PC-3 (cell line): Measurements from ENCODE around the gene ZBTB24. TPM values are rescaled to one million over a fixed set of nuclear protein-coding genes. Genes with fewer than 3 reads are reported as not detected.

Source experiments
- ATAC-seq: fragments of 200-7000 bp; cut with Tn5 transposase; 2 replicates; pipeline ENCODE4 v1.9.1; 2020; ENCODE audit warnings: mild to moderate bottlenecking, moderate library complexity
- BruUV-seq: library from RNA; stranded (reverse); fragments of 400-500 nt; replicated peaks from 2 replicates; lab custom pipeline; 2021; lab: Mats Ljungman, UMichigan
- CTCF ChIA-PET: fragments of 300-600 bp; sonication (Branson Sonifier 250); formaldehyde crosslinking; loops from one replicate; lab custom pipeline; 2022; ENCODE audit warnings: antibody characterized with exemption; lab: Charles Lee
- POLR2A ChIA-PET: fragments of 300-600 bp; sonication (Branson Sonifier 250); formaldehyde crosslinking; loops from one replicate; lab custom pipeline; 2022; ENCODE audit warnings: antibody characterized with exemption; ENCODE audit not compliant: unreplicated experiment; lab: Charles Lee
- DNase-seq: peaks from one replicate; pipeline ENCODE4 v3.0.0-alpha.2; 2015
- H2AFZ ChIP-seq: fragments of 300-600 bp; sonication (generic); 2 replicates; pipeline ENCODE4 v1.6.0; 2016; ENCODE audit warnings: antibody characterized with exemption, low read length
- H3F3A ChIP-seq: fragments of 300-600 bp; sonication (generic); one replicate; pipeline ENCODE4 v1.6.0; 2017; ENCODE audit warnings: antibody characterized with exemption, low read length, control low read depth, mild to moderate bottlenecking; ENCODE audit not compliant: unreplicated experiment
- H3K27ac ChIP-seq: fragments of 300-600 bp; sonication (generic); 2 replicates; pipeline ENCODE4 v1.5.1; 2016; ENCODE audit warnings: mild to moderate bottlenecking, low read length
- H3K27me3 ChIP-seq: fragments of 300-600 bp; sonication (generic); 2 replicates; pipeline ENCODE4 v1.6.1; 2016; ENCODE audit warnings: low read length, mixed read lengths
- H3K36me3 ChIP-seq: fragments of 300-600 bp; sonication (generic); 2 replicates; pipeline ENCODE4 v1.6.1; 2016; ENCODE audit warnings: low read depth, mixed run types, low read length, mixed read lengths
- H3K4me1 ChIP-seq: fragments of 300-600 bp; sonication (generic); 2 replicates; pipeline ENCODE4 v1.5.1; 2016; ENCODE audit warnings: low read length; ENCODE audit not compliant: insufficient read depth
- H3K4me2 ChIP-seq: fragments of 300-600 bp; sonication (generic); 2 replicates; pipeline ENCODE4 v1.6.0; 2016; ENCODE audit warnings: low read length
- H3K4me3 ChIP-seq: fragments of 300-600 bp; sonication (generic); 2 replicates; pipeline ENCODE4 v1.5.1; 2016; ENCODE audit warnings: mild to moderate bottlenecking, low read length, mixed read lengths
- H3K79me2 ChIP-seq: fragments of 300-600 bp; sonication (generic); 2 replicates; pipeline ENCODE4 v1.6.1; 2017; ENCODE audit warnings: low read length, mixed read lengths
- H3K9ac ChIP-seq: fragments of 300-600 bp; sonication (generic); 2 replicates; pipeline ENCODE4 v1.6.0; 2016; ENCODE audit warnings: mild to moderate bottlenecking, low read length
- H3K9me2 ChIP-seq: fragments of 300-600 bp; sonication (generic); replicated peaks from 2 replicates; pipeline ENCODE4 v1.6.1; 2016; ENCODE audit warnings: mixed run types, low read length, mixed read lengths
- H3K9me3 ChIP-seq: fragments of 300-600 bp; sonication (generic); 2 replicates; pipeline ENCODE4 v1.6.1; 2016; ENCODE audit warnings: low read length, mixed read lengths
- H4K20me1 ChIP-seq: fragments of 300-600 bp; sonication (generic); 2 replicates; pipeline ENCODE4 v1.6.1; 2016; ENCODE audit warnings: low read length, mixed read lengths
- EZH2 ChIP-seq: fragments of 300-600 bp; sonication (generic); IDR thresholded peaks from one replicate; pipeline ENCODE4 v1.6.1; 2017; ENCODE audit warnings: antibody characterized with exemption, mild to moderate bottlenecking, low read length; ENCODE audit not compliant: unreplicated experiment
- EZH2phosphoT487 ChIP-seq: fragments of 300-600 bp; sonication (generic); IDR thresholded peaks from 2 replicates; pipeline ENCODE4 v1.6.1; 2018; ENCODE audit warnings: mild to moderate bottlenecking, antibody characterized with exemption, low read length, borderline replicate concordance
- intact Hi-C: fragments of 100-400 bp; cut with micrococcal nuclease; formaldehyde crosslinking; loops from 2 replicates; pipeline ENCODE4 v1.9.0; 2023
- total RNA-seq: library from RNA; depleted of rRNA; stranded (reverse); fragments of >200 nt; gene quantifications from 2 replicates; pipeline ENCODE4 v1.2.3, GENCODE V29; 2014
- TF ChIP-seq, protein P1 (sequence below): fragments of 300-600 bp; sonication (generic); conservative IDR thresholded peaks from 2 replicates; pipeline ENCODE4 v1.5.1; 2017; ENCODE audit warnings: antibody characterized with exemption, low read depth, mild to moderate bottlenecking, low read length

ZBTB24 gene
- total RNA-seq, 1 experiment from 2014 or later: 6.1 TPM

DNA sequence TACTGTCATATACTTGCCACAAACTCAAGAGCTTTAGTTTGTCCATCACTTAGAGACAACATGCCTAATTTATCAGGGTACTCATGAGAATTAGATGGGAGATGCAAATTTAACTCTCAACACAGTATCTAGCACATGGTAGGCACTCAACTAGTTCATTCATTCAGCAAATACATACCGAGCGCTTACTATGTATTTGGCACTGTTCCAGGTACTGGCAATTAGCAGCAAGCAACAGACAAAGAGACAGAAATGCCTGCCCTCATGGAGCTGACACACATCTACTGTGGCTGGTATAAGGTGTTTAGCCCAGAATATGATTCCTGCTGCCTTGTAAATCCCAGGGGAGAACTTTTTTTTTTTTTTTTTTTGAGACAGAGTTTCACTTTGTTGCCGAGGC lies 32.2 kb downstream of the ZBTB24 start:
- intact Hi-C loops: no loop called here
- Histone ChIP-seq H3K4me3 (no peak overlapping the region), H3K27me3 (no peaks in the 10 kb centered on the region), H3K27ac (no peak overlapping the region), H3K9me3 (no peaks in the 10 kb centered on the region), H3K9me2 (no peaks in the 10 kb centered on the region), H3K4me2 (no peak overlapping the region), H3K4me1 (no peaks in the 10 kb centered on the region), H3K79me2 (no peaks in the 10 kb centered on the region), H3F3A (no peaks in the 10 kb centered on the region), H3K9ac (no peak overlapping the region), H3K36me3 (no peaks in the 10 kb centered on the region), H4K20me1 (no peaks in the 10 kb centered on the region), H2AFZ (no peak overlapping the region)
- DNase-seq (no peak), ATAC-seq (no peak)
- TF ChIP-seq EZH2 (no peak), EZH2phosphoT487 (no peak)
- TF ChIP-seq, protein P1, sequence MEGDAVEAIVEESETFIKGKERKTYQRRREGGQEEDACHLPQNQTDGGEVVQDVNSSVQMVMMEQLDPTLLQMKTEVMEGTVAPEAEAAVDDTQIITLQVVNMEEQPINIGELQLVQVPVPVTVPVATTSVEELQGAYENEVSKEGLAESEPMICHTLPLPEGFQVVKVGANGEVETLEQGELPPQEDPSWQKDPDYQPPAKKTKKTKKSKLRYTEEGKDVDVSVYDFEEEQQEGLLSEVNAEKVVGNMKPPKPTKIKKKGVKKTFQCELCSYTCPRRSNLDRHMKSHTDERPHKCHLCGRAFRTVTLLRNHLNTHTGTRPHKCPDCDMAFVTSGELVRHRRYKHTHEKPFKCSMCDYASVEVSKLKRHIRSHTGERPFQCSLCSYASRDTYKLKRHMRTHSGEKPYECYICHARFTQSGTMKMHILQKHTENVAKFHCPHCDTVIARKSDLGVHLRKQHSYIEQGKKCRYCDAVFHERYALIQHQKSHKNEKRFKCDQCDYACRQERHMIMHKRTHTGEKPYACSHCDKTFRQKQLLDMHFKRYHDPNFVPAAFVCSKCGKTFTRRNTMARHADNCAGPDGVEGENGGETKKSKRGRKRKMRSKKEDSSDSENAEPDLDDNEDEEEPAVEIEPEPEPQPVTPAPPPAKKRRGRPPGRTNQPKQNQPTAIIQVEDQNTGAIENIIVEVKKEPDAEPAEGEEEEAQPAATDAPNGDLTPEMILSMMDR: no peak
- ChIA-PET CTCF (no interaction called here), POLR2A (no interaction called here)
- no TSS peak for BruUV-seq

DNA sequence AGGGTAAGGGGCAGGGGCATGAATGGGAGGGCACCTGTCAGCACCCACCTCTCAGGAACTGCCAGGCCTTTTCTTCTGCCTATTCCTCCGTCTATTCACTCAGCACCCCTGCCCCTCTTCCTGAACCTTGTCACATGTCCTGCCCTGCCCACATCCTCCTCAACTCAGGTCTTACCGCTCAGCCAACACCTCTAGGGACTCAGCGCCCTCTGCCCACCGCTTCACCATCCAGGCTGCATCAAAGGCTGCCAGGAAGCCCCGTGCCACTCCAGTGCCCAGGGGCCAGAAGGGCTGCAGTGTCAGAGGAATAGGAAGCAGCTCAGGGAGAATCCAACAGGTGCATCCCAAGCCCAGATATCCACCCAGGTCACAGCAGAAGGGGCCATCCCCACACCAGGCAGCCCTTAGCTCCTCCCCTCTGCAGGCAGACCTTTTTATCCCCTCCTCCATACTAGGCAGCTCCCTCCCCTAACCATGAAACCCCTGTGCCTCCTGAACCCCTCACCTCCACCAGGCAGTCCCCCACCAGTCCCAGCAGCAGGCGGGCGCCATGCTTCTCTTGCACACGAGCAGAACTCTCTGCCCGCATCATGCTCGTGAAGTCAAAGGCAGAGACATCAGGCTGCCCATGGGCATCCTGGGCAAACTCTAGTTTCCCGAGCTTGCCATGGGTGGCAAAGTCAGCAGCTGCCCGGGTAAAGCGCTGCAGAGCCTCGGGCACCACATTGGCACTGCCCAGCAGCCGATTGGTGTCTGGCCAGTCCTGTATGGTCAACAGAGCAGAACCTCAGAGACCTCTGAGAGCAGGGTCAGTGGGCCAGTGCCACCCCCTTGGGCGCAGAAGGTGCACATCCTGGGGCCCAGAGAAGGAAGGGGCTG lies 33.0 kb downstream of the ZBTB24 start:
- TF ChIP-seq EZH2 (no peak), EZH2phosphoT487 (no peak)
- TF ChIP-seq, protein P1: no peak
- no peak overlapping the region for H3K27ac ChIP-seq
- no peaks in the 10 kb centered on the region for H3K79me2 ChIP-seq
- no peak overlapping the region for H3K4me2 ChIP-seq
- ChIA-PET POLR2A (no interaction called here), CTCF (no interaction called here)
- no peaks in the 10 kb centered on the region for H4K20me1 ChIP-seq
- no peaks in the 10 kb centered on the region for H3K4me1 ChIP-seq
- no peak for DNase-seq
- no peaks in the 10 kb centered on the region for H3F3A ChIP-seq
- H3K4me3 ChIP-seq: no peak overlapping the region
- no peaks in the 10 kb centered on the region for H3K36me3 ChIP-seq
- H3K27me3 ChIP-seq: no peaks in the 10 kb centered on the region
- BruUV-seq: no TSS peak
- H3K9me3 ChIP-seq: no peaks in the 10 kb centered on the region
- H3K9me2 ChIP-seq: no peaks in the 10 kb centered on the region
- H2AFZ ChIP-seq: no peak overlapping the region
- no peak for ATAC-seq
- no peak overlapping the region for H3K9ac ChIP-seq
- intact Hi-C loops: no loop called here

DNA sequence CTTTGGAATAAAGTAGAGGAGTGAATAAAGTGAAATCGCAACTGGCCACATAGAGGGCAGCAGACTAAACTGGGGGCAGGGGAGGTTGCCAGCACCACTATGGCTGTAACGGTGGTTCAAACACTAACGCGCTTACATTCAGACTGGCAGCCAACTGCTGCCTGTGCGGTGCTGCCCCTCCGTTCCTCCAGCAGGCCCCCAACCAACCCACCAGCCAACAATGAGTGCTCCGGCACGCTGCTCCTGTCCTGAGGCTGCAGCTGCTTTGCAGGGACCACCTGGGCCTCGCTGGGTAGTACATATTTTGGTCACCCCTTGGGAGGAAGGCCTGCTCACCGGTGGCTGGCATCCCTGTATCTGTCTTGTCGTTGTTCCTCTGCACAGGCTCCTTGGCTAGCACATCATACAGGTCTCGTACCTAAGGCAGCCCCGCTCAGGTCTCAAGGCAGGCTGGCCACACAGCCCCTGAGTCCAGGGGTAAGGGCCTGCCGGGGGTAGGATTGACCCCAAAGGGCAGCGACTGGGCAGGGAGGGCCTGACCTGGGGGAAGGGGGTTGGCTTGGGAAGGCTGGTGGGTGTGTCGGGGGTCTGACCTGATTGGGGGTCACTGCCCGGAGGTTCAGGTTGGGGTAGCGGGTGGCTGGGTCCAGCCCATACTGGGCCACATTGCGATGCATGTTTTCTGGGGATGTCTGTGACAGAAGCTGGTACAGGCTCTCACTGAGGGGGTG lies 33.8 kb downstream of the ZBTB24 start:
- no TSS peak for BruUV-seq
- H3K4me1 ChIP-seq: no peaks in the 10 kb centered on the region
- CTCF ChIA-PET: no interaction called here
- no peak for ATAC-seq
- no peaks in the 10 kb centered on the region for H3K79me2 ChIP-seq
- no peak for TF ChIP-seq EZH2
- TF ChIP-seq, protein P1: no peak
- no peak for TF ChIP-seq EZH2phosphoT487
- no peak for DNase-seq
- no peak overlapping the region for H3K9ac ChIP-seq
- H2AFZ ChIP-seq: no peak overlapping the region
- no peak overlapping the region for H3K4me2 ChIP-seq
- no peaks in the 10 kb centered on the region for H3K36me3 ChIP-seq
- H3K27me3 ChIP-seq: no peaks in the 10 kb centered on the region
- intact Hi-C loops: no loop called here
- no peak overlapping the region for H3K27ac ChIP-seq
- no peaks in the 10 kb centered on the region for H4K20me1 ChIP-seq
- H3K4me3 ChIP-seq: no peak overlapping the region
- H3K9me3 ChIP-seq: no peaks in the 10 kb centered on the region
- no peaks in the 10 kb centered on the region for H3K9me2 ChIP-seq
- H3F3A ChIP-seq: no peaks in the 10 kb centered on the region
- POLR2A ChIA-PET: no interaction called here
